Stomach smooth muscle (tissue), 2 donors: ENCODE measurements around the gene MEF2D.

Experiments
- H3K27ac ChIP-seq: one replicate; pipeline ENCODE4 v1.7.0; 2013; ENCODE audit warnings: mild to moderate bottlenecking, low read length, inconsistent platforms
- H3K27me3 ChIP-seq, 2 donors: one replicate each; pipeline ENCODE4 v1.7.0; 2013; ENCODE audit warnings: low read length in 2 of 2; ENCODE audit not compliant: insufficient read depth in 2 of 2, control insufficient read depth in 1 of 2
- H3K36me3 ChIP-seq, 2 donors: one replicate each; pipeline ENCODE4 v1.7.0; 2013; ENCODE audit warnings: low read length in 2 of 2; ENCODE audit not compliant: control insufficient read depth in 2 of 2, insufficient read depth in 2 of 2
- H3K4me1 ChIP-seq: one replicate; pipeline ENCODE4 v1.7.0; 2013; ENCODE audit warnings: low read length; ENCODE audit not compliant: control insufficient read depth, insufficient read depth
- H3K4me3 ChIP-seq, 2 donors: one replicate each; pipeline ENCODE4 v1.7.0; 2013; ENCODE audit warnings: low read length in 2 of 2
- H3K9ac ChIP-seq, 2 donors: one replicate each; pipeline ENCODE4 v1.7.0; 2013; ENCODE audit warnings: low read length in 2 of 2, mild to moderate bottlenecking in 1 of 2
- H3K9me3 ChIP-seq, 2 donors: one replicate each; pipeline ENCODE4 v1.7.0; 2013; ENCODE audit warnings: low read length in 2 of 2; ENCODE audit not compliant: control insufficient read depth in 2 of 2
- donor health status: healthy.
- donor health status: Pancreatic carcinoma.

MEF2D gene

GRCh38 chr1:156538711-156539440 lies 38.3 kb upstream of the MEF2D start:
- Histone ChIP-seq H3K27me3 (no peaks in the 10 kb centered on the region), H3K4me1 (no peaks in the 10 kb centered on the region), H3K4me3 (no peak overlapping the region), H3K36me3 (no peaks in the 10 kb centered on the region), H3K9me3 (no peaks in the 10 kb centered on the region), H3K27ac (no peak overlapping the region), H3K9ac (no peak overlapping the region)

- Histone ChIP-seq H3K36me3 (no peaks in the 10 kb centered on the region), H3K27me3 (no peaks in the 10 kb centered on the region), H3K4me3 (no peak overlapping the region), H3K4me1 (no peaks in the 10 kb centered on the region), H3K9ac (no peak overlapping the region), H3K9me3 (no peaks in the 10 kb centered on the region), H3K27ac (no peak overlapping the region)
Measured at GRCh38 chr1:156537027-156537426, 36.5 kb upstream of the MEF2D start.

- no peak overlapping the region for H3K4me3 ChIP-seq
- H3K36me3 ChIP-seq, result no peaks in the 10 kb centered on the region
- H3K9ac ChIP-seq, result no peak overlapping the region
- no peak overlapping the region for H3K27ac ChIP-seq
- H3K9me3 ChIP-seq, result no peaks in the 10 kb centered on the region
- no peaks in the 10 kb centered on the region for H3K4me1 ChIP-seq
- H3K27me3 ChIP-seq, result no peaks in the 10 kb centered on the region
Measured at GRCh38 chr1:156534424-156535060, 34.0 kb upstream of the MEF2D start.

DNA sequence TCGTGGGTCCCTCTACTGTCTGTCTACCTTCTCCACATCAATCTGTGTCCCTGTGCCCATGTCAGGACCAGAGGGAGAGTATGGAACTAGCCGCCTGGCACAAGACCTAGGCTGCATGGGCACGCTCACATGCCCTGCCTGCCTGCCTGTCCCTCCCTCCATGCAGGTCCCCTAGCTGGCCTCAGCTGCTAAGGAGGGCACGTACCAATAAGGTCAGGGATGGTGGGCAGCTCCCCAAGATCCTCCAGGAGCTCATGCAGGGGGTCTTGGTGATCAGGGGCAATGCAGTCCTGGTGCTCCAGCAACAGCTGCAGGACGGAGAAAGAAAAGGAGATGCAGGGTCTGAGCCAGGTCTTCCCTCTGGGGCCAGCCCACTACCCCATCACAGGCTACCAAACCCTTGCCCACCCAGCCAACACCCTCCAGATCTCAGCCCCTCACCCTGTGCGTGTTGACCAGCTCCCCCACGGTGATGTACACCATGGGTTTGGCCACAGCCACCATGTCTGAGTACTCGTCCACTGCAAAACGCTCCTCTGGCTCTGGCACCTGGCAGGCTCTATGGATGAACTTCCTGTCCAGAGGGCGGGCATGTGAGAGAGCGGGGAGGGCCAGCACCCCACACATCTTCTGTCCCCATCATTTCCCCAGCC lies 33.1 kb upstream of the MEF2D start:
- Histone ChIP-seq H3K27me3 (no peaks in the 10 kb centered on the region), H3K9ac (no peak overlapping the region), H3K9me3 (no peaks in the 10 kb centered on the region), H3K4me3 (no peak overlapping the region), H3K27ac (no peak overlapping the region), H3K36me3 (no peaks in the 10 kb centered on the region), H3K4me1 (no peaks in the 10 kb centered on the region)

- H3K9ac ChIP-seq, result no peak overlapping the region
- no peak overlapping the region for H3K4me3 ChIP-seq
- no peaks in the 10 kb centered on the region for H3K9me3 ChIP-seq
- H3K36me3 ChIP-seq, result no peaks in the 10 kb centered on the region
- no peak overlapping the region for H3K27ac ChIP-seq
- no peaks in the 10 kb centered on the region for H3K4me1 ChIP-seq
- no peaks in the 10 kb centered on the region for H3K27me3 ChIP-seq
Measured at GRCh38 chr1:156532374-156532773, 31.8 kb upstream of the MEF2D start.

DNA sequence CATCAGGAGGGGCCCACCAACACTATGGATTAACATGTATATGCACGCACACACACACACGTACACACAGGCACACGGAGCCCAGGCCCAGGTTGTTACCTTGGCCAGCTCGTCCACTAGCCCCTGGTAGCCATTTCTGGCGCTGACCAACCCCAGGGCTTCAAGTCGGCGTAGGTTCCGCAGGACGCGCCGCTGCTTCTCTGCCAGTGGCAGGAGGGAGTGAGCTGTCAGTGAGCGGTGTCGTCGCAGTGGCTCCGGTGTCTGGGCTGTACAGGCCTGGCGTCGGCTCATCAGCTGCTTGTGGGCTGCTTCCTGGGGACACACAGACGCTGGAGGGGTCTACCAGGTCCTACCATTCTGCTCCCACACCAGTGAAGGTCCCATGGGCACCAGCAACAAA lies 29.4 kb upstream of the MEF2D start:
- Histone ChIP-seq H3K36me3 (no peaks in the 10 kb centered on the region), H3K27ac (no peak overlapping the region), H3K27me3 (no peaks in the 10 kb centered on the region), H3K4me3 (no peak overlapping the region), H3K9ac (no peak overlapping the region), H3K9me3 (no peaks in the 10 kb centered on the region), H3K4me1 (no peaks in the 10 kb centered on the region)

GRCh38 chr1:156528875-156529425 lies 28.4 kb upstream of the MEF2D start:
- Histone ChIP-seq H3K4me3 (no peak overlapping the region), H3K4me1 (no peaks in the 10 kb centered on the region), H3K9ac (no peak overlapping the region), H3K36me3 (no peaks in the 10 kb centered on the region), H3K9me3 (no peaks in the 10 kb centered on the region), H3K27ac (no peak overlapping the region), H3K27me3 (no peaks in the 10 kb centered on the region)

DNA sequence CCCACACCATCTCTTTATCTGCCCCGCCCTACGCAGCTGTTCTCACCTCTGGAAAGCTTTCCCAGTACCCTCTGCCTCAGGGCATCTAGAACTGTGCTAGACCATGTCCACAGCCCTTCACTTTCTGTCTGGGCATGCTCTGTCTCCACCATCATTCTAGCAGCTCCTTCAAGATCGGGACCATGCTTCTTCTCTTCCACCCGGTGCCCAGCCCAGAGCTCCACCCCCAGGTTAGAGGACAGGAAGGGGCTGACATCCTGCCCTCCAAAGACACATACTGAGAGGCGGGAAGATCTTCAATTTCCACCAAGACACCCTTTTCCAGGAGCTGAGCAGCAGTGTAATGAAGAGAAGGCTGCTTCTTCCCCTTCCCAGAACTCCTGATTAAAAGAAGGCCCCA lies 27.7 kb upstream of the MEF2D start:
- Histone ChIP-seq H3K9ac (no peak overlapping the region), H3K4me1 (no peaks in the 10 kb centered on the region), H3K27me3 (no peaks in the 10 kb centered on the region), H3K4me3 (no peak overlapping the region), H3K36me3 (no peaks in the 10 kb centered on the region), H3K9me3 (no peaks in the 10 kb centered on the region), H3K27ac (no peak overlapping the region)

DNA sequence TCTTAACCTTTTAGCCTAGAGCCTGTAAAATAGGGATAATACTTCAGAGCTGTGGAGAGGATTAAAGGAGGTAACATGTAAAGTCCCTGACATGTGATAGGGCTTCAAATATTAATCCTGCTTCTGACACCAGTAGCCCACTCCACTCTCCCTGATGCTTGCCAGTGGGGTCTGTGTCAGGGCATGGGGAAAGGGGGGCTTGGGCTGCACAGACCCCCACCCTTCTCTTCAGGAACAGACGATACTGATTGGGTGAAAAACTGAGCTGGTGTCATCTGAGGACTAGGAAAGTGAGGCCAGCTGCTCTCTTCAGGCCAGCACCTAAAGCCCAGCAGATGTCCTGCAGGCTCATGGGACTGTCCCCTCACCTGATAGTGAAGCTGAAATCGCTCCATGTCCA lies 27.0 kb upstream of the MEF2D start:
- H3K36me3 ChIP-seq, result no peaks in the 10 kb centered on the region

GRCh38 chr1:156525856-156526489 lies 25.4 kb upstream of the MEF2D start:
- Histone ChIP-seq H3K9ac (no peak overlapping the region), H3K27me3 (no peaks in the 10 kb centered on the region), H3K27ac (no peak overlapping the region)

More for the DNA sequence above, 27.0 kb upstream of the MEF2D start:
- H3K4me1 ChIP-seq, result no peaks in the 10 kb centered on the region
- H3K9ac ChIP-seq, result no peak overlapping the region
- H3K27me3 ChIP-seq, result no peaks in the 10 kb centered on the region
- no peak overlapping the region for H3K27ac ChIP-seq
- H3K4me3 ChIP-seq, result no peak overlapping the region
- H3K9me3 ChIP-seq, result no peaks in the 10 kb centered on the region

More at GRCh38 chr1:156525856-156526489, 25.4 kb upstream of the MEF2D start:
- no peaks in the 10 kb centered on the region for H3K36me3 ChIP-seq
- H3K4me3 ChIP-seq, result no peak overlapping the region
- no peaks in the 10 kb centered on the region for H3K9me3 ChIP-seq
- H3K4me1 ChIP-seq, result no peaks in the 10 kb centered on the region
